Hepatocyte (in vitro differentiated cells): ENCODE results near the gene ZNF281.

Experiments used
- EZH2 ChIP-seq: fragments of 200-600 bp; sonication (generic); IDR thresholded peaks from 2 replicates; pipeline ENCODE4 v1.6.1; 2016; ENCODE audit warnings: antibody characterized with exemption, mild to moderate bottlenecking, borderline replicate concordance
- TF ChIP-seq, protein P1 (sequence below): fragments of 200-600 bp; sonication (generic); IDR thresholded peaks from 2 replicates; pipeline ENCODE4 v1.5.1; 2016; ENCODE audit warnings: antibody characterized with exemption, mild to moderate bottlenecking; ENCODE audit not compliant: poor library complexity

DNA sequence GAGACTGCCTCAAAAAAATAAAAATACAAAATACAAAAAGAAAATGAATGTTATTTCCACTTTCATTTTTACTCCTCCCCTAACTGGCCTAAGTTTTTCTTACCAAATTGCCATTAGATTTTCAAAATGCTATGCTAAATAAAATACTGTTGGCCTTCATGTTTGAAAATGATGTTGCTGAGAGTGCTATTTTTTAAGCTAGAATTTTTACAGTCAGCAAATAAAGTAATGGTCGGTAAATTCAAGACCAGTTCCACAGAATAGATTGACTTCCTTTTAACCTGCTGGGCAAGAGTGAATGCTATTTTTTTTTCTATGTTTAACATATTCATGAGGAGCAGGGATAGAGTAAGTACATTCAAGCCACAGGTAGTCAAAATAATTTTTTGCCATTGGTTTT is 31.7 kb downstream of the ZNF281 start:
- TF ChIP-seq, protein P1, sequence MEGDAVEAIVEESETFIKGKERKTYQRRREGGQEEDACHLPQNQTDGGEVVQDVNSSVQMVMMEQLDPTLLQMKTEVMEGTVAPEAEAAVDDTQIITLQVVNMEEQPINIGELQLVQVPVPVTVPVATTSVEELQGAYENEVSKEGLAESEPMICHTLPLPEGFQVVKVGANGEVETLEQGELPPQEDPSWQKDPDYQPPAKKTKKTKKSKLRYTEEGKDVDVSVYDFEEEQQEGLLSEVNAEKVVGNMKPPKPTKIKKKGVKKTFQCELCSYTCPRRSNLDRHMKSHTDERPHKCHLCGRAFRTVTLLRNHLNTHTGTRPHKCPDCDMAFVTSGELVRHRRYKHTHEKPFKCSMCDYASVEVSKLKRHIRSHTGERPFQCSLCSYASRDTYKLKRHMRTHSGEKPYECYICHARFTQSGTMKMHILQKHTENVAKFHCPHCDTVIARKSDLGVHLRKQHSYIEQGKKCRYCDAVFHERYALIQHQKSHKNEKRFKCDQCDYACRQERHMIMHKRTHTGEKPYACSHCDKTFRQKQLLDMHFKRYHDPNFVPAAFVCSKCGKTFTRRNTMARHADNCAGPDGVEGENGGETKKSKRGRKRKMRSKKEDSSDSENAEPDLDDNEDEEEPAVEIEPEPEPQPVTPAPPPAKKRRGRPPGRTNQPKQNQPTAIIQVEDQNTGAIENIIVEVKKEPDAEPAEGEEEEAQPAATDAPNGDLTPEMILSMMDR: no peak
- TF ChIP-seq EZH2: no peak
